Glomerular visceral epithelial cell (primary cell): ENCODE data around the gene PTGDR.

Experiments
- DNase-seq: peaks from one replicate; pipeline ENCODE4 v3.0.0-alpha.2; 2016; ENCODE audit errors: extremely low spot score

Gene PTGDR

DNA sequence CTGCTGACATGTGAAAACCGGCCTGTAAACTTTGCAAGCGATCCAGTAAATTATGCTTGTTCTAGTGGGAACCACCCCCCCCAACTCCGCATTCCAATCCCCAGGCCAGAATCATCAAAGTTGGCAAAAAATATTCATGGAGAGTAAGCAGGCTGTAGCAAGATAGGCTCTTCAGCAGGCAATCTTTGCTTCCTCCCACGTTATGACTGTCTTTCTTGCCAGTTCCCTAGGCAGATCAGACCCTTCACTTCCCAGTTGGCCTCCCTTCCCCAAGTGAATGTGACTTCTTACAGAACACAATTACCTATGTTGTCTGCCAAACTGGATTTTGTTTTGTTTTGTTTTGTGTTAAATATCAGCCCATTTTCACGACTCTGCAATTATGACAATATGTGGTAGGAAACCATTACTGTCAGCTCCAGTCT lies 45.4 kb downstream of the PTGDR start:
- DNase-seq: no peak

DNA sequence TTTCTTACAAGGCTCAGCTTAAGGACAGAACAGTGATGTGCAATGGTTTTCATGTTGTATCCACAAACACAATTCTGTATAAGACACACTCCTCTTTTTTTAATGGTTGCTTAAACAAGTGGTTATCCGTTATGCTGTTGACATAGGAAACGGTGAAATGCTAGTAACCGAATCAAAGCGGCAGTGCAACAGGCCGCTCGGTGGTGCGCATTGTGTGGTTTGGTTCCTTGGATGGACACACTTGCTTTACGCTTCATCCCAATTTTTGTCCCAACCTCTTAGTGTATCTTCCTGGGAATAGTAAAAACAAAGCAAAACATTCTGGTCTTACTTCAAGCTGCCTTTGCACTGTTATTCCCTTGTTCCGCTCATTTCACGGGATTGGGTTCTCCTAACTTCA lies 46.0 kb downstream of the PTGDR start:
- DNase-seq: no peak

DNA sequence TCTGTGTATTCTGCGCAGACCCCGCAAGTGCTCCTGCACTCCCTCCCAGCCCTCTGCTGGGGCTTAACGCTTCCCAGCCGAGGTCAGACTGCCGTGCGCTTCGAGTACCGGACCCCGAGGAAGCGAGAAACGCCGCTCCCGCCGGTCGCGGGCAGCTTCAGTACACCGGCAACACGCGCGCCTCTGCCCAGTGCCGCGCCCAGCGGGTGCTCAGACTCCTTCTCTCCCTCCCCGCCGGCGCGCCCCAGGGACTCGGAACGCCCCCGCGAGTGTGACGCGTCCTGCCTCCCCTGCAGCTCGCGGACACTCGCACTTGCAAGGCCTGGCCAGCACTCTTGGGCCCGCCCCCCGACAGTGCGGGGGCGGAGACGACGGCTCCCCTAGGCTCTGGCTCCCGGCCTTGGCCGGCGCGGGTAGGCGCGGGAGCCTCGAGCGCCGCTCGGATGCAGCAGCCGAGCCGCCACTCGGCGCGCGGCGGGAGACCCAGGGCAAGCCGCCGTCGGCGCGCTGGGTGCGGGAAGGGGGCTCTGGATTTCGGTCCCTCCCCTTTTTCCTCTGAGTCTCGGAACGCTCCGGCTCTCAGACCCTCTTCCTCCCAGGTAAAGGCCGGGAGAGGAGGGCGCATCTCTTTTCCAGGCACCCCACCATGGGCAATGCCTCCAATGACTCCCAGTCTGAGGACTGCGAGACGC lies 46.6 kb downstream of the PTGDR start, which contains the start of gene PTGER2:
TSS of gene PTGER2 (plus strand) at position 410 of the 692 bp plus-strand sequence. CDS start at position 647, 237 bp downstream.
- DNase-seq: peak; percentile 89

DNA sequence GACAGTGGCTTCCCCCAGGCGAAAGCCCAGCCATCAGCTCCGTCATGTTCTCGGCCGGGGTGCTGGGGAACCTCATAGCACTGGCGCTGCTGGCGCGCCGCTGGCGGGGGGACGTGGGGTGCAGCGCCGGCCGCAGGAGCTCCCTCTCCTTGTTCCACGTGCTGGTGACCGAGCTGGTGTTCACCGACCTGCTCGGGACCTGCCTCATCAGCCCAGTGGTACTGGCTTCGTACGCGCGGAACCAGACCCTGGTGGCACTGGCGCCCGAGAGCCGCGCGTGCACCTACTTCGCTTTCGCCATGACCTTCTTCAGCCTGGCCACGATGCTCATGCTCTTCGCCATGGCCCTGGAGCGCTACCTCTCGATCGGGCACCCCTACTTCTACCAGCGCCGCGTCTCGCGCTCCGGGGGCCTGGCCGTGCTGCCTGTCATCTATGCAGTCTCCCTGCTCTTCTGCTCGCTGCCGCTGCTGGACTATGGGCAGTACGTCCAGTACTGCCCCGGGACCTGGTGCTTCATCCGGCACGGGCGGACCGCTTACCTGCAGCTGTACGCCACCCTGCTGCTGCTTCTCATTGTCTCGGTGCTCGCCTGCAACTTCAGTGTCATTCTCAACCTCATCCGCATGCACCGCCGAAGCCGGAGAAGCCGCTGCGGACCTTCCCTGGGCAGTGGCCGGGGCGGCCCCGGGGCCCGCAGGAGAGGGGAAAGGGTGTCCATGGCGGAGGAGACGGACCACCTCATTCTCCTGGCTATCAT lies 47.3 kb downstream of the PTGDR start:
- peak; percentile 25 for DNase-seq

DNA sequence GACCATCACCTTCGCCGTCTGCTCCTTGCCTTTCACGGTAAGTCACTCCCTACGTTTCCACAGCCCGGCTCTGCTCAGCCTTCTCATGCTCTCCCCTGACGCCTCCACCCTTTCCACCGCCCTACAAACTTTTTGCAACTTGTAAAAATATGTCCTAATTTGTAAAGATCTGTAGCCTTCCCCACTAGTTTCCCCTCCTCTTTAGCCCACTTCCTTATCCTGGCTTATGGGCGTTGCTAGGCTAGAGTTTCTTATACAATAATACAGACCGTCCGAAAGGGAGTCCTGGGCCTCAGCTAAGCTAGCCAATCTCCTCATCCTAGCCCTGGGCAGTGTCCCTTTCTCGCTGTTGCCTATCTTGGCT lies 47.8 kb downstream of the PTGDR start:
- DNase-seq: no peak

DNA sequence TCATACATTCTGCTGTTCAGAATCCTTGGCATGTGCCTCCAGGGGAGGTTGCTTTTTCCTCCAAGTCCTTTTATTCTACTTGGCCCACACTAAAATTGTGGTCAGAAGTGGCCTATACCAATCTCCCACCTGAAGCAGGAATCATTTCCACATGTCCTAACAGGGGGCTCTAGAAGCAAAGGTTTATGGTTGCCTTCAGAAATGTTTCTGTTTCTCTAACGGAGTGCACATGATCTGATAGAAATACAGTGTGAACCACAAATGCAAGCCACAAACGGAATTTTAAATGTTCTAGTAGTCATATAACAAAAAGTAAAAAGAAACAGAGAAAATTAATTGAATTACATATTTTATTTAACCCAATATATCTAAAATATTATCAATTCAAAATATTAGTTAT lies 50.6 kb downstream of the PTGDR start:
- DNase-seq: no peak

DNA sequence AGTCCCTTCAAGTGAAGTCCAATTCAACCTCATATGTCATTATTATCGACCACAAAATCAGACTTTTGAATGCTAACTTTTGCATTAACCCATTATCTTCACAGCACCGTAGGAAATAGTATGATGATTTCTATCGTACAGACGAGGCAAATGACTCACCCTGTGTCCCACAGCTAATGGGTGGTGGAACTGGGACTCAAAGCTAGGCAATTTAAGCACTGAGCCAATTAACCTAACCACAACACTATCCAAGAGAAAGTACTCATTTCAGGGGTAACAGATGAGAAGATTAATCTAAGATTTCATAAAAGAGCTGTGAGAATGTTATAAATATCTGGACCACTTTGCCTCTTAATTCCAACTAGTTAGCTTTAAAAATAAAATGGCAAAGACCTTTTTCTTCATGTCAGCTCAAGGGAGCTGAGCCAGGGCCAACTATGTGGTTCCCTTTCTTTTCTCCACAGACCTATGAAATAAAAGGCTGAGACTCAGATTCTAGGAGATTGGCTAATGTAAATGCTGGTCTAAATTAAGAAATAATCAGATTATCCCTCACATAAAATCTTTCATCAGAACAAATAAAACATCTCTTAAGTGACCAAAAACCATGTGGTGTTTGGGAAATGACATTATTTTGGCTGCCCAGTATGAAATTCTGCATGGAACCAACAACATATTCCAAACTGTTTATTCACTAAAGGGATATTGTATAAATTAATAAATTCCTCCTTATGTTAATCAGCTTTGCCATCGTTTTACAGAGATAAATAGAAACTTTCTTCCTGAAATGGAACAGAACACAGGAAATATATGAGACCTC lies 51.5 kb downstream of the PTGDR start:
- no peak for DNase-seq

DNA sequence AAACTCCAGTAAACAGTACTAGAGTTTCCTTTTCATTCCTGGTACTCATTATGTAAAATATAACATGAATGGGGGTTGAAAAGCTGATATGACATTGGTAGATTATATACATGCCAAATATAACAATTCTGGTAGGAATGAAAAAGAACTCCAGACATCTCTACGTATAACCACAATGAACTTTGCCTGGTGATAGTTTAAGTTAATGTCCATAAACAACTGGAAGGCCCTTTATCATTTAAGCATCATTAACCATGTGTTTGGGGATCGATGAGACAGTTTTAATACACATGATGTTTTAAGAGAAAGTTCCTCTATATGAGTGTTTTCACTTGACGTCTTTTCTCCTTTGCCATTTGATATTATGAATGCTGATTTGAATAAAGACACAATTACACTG lies 52.4 kb downstream of the PTGDR start:
- DNase-seq: no peak

DNA sequence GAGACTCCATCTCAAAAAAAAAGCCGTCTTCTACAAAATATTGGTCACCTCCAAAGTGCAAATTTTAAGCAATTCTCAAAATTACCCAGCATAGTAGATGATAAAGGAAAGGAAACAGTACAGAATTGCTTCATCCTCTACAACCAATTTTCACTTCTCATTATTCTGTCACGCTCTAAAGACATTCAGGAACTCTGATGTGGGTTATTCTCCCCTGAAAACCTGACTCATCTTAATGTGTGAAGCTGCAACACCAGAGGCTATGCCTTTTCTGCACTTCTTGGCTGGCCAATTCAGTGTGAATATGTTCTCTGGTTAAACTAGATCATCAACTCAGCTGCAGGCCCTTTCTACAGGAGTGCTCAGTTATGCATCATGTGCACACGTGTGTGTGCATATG lies 57.6 kb downstream of the PTGDR start:
- DNase-seq: peak; percentile 85

DNA sequence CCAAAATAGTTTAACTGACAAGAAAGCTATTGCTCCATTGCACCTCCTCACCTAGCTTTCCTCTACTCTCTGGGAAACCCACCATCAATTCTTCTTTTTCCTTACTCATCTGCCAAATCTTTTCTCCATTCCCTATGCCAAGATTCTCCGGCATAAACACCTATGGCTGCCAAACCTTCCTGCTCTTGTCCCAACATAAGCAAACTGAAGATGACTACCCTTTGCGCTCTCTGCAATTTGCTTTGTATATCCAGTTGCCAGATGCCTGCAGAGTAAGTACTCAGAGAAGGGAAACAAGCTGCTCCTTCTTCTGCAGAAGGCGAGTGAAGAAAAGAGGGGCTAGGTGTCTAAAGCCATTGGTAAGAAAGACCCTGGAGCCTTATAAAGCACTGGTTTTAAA lies 58.1 kb downstream of the PTGDR start:
- DNase-seq: no peak
